IPS DF 19.7 (cell line): Measurements from ENCODE around the gene DHRS9.

ENCODE experiments used
- DNase-seq: peaks from one replicate; pipeline ENCODE4 v3.0.0-alpha.2; 2013; ENCODE audit warnings: low read depth, low spot score

DHRS9 gene

GRCh38 chr2:169065864-169066517, 3.4 kb upstream of the DHRS9 start:
- no peak for DNase-seq

- DNase-seq, result no peak
These were observed 2.5 kb upstream of the DHRS9 start for GRCh38 chr2:169066897-169067296.

GRCh38 chr2:169069833-169070232, 470 bp downstream of the DHRS9 start:
- no peak for DNase-seq

GRCh38 chr2:169071455-169071854, 2.1 kb downstream of the DHRS9 start:
- no peak for DNase-seq

- no peak for DNase-seq
These were observed 3.0 kb downstream of the DHRS9 start for GRCh38 chr2:169072163-169072925.

GRCh38 chr2:169073211-169073962, 4.0 kb downstream of the DHRS9 start:
- no peak for DNase-seq

- no peak for DNase-seq
These were observed 4.8 kb downstream of the DHRS9 start for GRCh38 chr2:169073963-169074751.

- DNase-seq, result no peak
These were observed 8.4 kb downstream of the DHRS9 start for GRCh38 chr2:169077674-169078240.

- no peak for DNase-seq
These were observed 11.1 kb downstream of the DHRS9 start for GRCh38 chr2:169080250-169081069.

GRCh38 chr2:169081551-169081950, 12.2 kb downstream of the DHRS9 start:
- no peak for DNase-seq

GRCh38 chr2:169082995-169083394, 13.6 kb downstream of the DHRS9 start:
- DNase-seq, result no peak

- no peak for DNase-seq
These were observed 17.6 kb downstream of the DHRS9 start for GRCh38 chr2:169086893-169087467.

- no peak for DNase-seq
These were observed 18.5 kb downstream of the DHRS9 start for GRCh38 chr2:169087757-169088379.

- DNase-seq, result no peak
These were observed 19.8 kb downstream of the DHRS9 start for GRCh38 chr2:169089182-169089581.

GRCh38 chr2:169090133-169090820, 20.9 kb downstream of the DHRS9 start:
- no peak for DNase-seq

GRCh38 chr2:169091256-169091655, 21.9 kb downstream of the DHRS9 start:
- no peak for DNase-seq

- DNase-seq, result no peak
These were observed 22.6 kb downstream of the DHRS9 start for GRCh38 chr2:169091761-169092519.

GRCh38 chr2:169093535-169093934, 24.2 kb downstream of the DHRS9 start:
- DNase-seq, result no peak
